ENCODE data around the gene THTPA.
"Not testable (repeated sequence)": the region's sequence is repeated elsewhere in the genome, so short reads cannot be mapped to it uniquely, and the experiment has no call there.

THTPA gene

GRCh38 chr14:23568021-23568599 is 12.0 kb downstream of the THTPA start:
- FAIRE-seq = no peak

DNA sequence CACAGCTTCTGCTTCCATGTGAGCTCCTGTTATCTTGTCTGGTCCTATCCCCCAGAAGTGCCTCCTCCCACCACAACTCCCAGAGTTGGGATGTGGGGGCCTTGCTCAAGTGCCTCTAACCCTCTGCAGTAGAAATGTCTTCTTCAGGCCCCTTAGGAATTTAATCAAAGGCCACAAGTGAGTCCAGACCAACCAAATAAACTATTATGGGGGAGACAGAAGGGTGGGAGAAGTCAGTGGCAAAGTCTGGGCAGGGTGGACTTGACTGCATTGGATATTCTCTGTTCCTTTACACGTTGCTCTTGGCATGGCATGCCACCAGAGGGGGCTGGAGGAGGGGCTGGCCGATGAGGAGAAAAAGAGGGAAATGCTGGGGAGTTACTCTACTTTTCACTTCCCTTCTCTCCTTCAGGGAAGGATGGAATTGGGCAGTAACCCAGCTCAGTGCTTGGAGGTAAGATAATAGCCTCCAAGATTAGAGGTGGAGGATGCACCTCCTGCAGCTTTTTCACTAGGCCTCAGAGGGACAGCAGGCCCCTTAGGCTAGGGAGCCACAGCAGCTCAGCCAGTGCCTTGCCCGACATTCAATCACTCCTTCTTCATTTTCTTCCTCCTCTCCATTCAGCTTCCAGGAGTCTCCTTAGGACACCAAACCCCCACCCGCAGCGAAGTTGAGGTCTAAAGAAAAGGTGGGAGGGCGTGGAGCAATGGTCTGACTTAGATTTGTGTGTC is 12.7 kb downstream of the THTPA start:
- FAIRE-seq = no peak

DNA sequence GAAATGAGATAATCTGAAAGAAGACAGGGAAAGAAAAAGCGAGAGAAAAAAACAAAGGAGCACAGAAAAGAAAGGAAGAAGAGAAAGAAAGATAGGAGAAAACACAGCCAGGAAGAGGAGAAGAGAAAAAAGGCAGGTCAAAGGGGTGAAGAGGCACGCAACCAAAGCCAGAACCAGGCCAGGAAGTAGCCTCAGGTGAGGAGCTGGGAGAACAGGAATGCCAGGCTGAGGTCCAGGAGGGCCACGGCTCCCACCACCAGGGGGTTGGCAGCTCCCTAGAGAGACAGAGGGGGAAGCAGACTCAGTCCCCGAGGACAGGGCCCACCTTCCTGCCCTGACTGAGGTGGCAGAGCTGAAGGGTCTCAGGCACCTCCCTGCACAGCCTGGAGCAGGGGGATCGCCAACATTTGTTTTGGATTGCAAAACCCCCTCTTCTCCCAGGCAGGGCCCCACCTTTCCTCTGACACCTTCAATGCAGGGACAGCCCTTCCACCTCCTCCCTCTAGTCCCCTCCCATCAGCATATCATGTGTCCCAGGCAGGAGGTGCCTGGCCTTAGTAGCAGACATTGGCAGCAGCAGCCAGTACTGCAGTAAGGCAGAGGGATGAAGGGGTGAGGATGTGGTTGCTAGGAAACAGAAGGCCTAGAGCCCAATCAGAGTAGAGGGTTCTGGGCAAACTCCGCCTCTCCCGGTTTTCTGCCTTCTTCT is 13.5 kb downstream of the THTPA start:
- FAIRE-seq = no peak

DNA sequence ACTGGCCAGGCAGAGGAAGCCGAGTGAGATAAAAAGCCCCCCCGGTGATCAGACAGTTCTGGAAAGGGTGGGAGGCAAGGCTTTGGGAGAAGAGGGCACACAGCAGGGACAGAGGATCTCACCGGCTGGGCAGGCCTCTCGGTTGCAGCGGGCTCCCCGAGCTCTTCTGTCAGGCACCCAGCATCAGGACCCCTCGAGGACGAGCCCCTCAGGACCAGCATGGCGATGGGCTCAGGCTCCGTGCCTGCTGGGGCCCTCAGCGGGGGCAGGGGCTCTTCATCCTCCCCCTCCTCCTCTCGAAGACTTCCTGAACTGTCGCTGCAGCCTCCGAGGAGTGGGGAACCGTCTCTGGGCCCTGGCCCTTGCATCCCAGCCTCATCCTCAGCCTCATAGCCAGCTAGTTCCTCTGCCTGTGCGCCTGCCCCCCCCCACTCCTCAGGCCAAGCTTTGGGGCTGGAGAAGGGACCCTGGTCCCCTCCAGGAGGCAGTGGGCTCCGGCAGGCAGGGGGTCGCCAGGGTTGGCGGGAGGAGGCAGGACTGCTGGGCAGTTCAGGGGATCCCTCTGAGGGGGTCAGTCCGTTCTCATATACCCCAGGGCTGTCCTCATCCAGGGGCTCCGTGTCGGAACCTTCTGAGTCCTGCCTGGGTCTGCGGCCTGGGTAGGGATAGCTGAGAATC is 14.9 kb downstream of the THTPA start:
- no peak for FAIRE-seq

DNA sequence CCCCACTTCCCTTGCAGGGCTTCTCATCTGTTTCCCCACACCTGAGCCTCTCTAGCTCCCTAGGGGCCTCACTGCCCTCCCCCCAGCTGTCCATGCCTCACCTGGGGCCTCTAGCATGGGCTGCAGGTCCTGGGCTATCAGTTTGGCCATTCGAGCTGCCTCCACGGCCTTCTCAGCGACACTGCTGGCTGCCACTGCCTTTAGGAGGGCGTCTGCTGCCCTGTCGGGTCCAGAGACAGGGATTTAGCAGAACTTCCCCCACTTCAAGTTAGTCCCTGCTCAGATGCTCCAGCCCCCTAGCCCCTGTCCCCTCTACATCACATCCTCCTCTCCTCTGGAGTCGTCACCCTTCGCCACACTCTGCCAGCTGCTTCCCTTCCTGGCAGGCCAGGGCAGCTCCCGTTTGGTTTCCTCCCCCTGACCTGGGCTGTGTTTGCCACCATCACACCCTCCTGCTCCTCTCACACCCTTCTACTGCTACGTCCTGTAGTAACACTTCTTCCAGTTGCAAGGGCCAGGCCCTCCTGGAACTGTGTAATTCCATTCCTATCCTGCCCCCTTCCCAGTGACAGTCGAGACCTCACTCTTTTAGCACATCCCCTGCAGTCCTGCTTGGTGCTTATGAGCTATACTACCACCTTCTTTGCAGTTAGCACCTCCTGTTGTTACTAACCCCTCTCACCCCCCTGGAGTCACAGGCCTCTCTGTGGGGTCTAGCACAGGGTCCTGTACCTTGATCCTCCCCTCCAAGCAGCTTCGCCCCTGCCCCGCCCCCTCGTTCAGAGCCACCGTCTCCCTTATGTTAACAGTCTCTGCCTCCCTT is 15.8 kb downstream of the THTPA start:
- FAIRE-seq = no peak

GRCh38 chr14:23572524-23572828 is 16.4 kb downstream of the THTPA start:
- FAIRE-seq = no peak

DNA sequence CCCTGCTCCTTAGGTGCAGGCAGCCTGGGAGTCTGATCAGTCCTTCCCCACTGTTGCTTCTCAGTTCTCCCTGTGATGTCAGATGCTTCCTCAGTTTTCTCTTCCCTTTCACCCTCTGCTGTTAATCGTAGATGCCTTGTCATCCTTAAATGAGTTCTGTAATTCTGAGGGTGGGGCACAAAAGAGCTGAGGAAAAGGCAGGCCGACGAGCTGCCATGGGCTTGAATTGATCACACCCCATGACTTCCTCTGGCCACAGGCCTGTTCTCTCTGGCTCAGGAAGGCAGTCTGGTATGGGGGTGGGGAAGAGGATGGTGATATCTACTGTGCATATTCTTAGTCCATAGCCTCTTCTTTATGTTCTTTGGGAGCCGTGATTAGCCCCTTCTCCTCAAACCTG is 16.8 kb downstream of the THTPA start:
- FAIRE-seq = no peak

DNA sequence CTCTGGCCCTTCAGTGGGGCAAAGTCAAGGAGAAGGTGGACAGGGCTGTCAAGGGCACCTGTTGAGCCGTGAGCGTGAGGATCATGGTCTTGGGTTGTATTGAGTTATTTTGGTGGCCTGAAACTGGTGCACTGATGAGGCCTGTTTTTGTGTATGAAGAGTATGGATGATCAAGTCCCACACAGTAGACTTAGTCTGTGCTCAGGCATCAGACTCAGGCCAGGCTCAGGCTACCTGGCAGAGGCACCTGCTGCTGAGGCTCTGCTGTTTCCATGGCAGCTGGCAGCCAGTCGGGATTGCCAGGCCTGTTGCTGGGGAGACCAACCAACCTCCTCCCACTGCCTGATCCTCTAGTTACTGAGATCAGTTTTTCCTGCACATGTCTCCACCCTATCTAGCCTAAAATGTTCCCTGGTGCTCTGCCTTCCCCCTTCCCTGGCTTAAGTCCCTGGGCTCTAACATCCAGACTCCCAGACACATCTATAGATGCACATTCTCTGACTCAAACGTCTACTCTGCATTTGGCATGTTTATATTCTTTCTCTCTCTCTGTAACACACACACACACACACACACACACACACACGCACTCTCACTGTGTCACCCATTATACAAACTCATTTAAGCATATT is 17.4 kb downstream of the THTPA start:
- FAIRE-seq = no peak

- no peak for FAIRE-seq
Measured at GRCh38 chr14:23577004-23577681, 21.1 kb downstream of the THTPA start.

DNA sequence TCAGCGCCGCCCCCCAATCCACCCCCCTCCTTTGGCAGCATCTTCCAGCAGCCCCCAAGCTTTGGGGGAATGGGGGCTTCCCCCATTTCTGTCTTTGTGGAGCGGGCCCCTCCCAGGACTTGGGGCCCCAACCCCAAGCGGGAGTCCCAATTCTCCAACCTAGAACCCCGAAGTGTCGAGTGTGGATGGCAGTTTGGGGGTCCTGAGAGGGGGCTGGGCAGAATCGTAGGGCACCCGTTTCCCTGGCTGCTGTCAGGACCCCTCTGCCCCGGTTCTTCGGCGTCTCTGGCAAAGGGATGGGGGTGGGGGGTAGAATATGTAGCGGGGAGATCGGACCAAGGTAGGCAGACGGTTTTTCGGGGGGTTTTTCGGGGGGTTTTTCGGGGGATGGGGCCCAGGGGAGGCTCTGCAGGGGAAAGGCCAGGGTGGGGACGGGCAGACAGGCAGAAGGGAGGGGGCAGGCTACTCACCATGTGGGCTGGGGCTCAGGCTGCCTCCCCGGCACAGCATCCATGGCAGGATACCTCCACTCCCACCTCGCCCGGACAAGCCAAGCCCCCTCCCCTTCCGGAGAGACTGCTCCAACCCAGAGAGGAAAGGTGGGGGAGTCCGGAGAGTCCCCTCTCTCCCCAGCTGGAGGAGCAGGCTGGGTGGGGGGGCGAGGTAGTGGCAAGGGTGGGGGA is 21.8 kb downstream of the THTPA start:
- no peak for FAIRE-seq

DNA sequence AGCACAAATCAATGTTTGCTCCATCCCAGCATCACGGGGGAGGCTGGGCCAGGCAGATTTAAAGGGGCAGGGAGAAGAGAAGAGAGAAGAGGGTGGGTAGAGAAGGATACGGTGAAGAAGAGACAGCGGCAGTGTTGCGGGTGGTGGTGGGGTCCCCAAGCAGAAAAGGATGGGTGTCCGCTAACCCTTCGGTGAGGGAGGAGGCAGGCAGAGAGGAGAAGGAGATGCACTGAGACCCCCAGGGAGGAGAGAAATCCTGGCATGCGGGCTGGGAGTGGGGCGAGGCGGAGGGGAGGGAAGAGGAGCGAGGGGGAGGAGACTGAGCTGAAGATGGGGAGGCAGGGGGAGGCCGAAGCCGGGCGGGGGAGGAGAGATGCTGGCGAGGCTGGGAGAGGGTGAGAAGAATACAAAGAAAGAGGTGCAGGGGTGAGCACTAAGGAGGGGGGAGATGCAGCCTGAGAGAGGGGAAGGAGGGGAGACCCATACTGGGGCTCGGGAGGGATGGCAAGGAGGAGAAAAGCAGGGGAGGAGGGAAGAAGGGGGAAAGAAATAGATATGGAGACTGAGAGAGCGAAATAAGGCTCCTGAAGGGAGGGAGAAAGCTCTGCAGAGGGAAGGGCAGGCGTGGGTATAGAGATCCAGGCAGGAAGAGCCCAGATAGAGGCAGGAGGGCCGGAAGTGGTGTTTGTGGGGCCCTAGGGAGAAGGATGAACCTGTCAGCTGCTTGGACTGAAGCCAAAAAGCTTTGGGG is 22.7 kb downstream of the THTPA start, which contains the start of gene JPH4:
Gene JPH4, minus strand, starts transcription at position 231 of the 751 bp plus-strand sequence. CDS start 1,337 bp downstream, outside the sequence.
- no peak for FAIRE-seq

DNA sequence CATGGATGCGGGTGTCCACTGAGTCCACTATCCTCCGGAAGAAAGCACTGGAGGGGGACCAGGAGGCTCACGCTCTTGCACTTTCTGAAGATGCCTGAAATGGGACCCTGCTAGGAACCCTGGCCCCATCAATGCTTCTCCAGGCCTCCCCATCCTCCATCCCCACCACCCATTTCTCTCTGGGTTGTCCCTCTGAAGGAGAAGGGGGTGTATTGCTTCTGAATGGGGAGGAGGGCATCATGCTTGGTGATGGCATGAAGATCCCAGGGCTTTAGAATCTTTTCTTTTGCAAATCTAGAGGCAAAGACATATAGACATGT is 23.2 kb downstream of the THTPA start:
- FAIRE-seq = no peak

DNA sequence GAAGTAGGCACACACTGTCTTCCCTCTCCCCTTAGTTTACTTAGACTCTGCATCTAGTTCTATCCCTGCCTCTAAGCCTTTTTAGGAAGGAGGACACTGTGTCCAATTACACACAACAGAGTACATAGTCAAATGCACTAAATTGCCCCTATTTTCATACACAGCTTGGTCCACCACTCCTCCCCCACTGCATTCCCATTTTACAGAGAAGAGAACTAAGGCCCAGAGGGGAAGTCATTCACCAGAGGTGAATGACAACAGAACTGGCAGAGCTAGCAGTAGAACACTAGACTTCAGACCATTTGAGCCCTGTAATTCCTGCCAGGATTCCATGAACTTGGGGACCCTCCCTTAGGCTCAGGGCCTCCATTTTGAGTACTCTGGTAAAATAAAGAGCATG is 23.7 kb downstream of the THTPA start:
- FAIRE-seq = no peak

DNA sequence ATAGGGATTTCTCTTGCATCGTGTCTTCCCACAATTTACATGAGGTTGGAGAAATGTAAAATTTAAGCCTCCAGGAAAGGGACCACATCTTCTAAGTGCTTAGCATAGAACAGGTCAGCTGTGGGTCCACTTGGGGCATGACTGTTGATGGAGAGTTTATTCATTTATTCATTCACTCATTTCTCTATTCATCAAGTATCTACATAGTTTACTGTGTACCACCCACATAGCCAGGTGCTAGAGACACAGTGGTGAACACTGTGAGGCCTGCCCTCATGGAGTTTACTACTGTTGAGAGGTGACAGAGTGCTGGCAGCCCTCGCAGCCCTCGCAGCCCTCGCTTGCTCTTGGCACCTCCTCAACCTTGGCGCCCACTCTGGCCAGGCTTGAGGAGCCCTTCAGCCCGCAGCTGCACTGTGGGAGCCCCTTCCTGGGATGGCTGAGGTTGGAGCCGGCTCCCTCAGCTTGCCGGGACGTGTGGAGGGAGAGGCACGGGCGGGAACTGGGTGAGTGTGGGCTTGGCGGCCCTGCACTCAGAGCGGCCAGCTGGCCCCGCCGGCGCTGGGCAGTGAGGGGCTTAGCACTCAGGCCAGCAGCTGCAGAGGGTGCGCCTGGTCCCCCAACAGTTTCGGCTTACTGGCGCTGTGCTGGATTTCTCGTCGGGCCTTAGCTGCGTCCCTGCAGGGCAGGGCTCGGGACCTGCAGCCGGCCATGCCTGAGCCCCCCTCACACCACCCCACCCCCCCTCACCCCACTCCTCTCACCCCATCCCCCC is 24.3 kb downstream of the THTPA start:
- FAIRE-seq = no peak

DNA sequence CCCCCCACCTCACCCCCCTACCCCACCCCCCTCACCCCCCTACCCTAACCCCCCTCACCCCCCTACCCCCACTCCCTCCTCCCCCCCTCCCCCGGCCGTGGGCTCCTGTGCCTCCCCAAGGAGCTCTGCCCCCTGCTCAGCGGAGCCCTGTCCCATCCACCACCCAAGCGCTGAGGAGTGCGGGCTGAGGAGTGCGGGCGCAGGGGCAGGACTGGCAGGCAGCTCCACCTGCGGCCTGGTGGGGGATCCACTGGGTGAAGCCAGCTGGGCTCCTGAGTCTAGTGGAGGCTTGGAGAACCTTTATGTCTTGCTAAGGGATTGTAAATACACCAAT is 24.8 kb downstream of the THTPA start:
- no peak for FAIRE-seq

DNA sequence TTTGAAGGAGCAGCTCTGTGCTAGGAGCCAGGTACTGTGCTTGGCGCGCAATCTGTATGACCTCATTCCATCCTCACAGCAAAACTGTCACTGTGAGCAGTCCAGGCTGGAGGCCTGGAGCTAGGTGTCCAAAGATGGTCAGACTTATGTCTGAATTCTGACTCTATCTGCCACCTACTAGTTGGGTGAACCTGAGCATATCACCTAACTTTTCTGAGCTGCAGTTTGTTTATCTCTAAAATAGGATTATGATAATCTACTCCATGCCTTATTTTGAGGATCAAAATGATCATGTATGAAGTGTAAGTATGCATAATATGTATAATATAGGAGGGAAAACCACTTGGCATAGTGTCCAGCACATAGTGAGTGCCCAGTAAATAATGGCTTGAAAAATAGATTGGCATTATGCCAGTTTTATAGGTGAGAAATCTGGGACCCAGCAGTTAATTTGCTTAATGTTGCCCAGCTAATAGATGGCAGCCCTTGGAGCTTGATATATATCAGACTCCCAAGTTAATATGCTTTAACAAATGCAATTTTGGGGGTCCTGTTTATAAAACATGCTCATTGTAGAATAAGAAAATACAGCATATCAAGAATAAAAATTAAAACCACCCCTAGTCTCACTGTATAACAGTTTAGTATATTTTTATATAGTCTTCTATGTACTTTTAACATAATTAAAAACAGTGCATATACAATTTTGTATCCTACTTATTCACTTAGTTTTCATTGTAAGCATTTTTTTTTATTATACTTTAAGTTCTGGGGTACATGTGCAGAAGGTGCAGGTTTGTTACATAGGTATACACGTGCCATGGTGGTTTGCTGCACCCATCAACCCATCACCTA is 27.1 kb downstream of the THTPA start:
- no peak for FAIRE-seq

DNA sequence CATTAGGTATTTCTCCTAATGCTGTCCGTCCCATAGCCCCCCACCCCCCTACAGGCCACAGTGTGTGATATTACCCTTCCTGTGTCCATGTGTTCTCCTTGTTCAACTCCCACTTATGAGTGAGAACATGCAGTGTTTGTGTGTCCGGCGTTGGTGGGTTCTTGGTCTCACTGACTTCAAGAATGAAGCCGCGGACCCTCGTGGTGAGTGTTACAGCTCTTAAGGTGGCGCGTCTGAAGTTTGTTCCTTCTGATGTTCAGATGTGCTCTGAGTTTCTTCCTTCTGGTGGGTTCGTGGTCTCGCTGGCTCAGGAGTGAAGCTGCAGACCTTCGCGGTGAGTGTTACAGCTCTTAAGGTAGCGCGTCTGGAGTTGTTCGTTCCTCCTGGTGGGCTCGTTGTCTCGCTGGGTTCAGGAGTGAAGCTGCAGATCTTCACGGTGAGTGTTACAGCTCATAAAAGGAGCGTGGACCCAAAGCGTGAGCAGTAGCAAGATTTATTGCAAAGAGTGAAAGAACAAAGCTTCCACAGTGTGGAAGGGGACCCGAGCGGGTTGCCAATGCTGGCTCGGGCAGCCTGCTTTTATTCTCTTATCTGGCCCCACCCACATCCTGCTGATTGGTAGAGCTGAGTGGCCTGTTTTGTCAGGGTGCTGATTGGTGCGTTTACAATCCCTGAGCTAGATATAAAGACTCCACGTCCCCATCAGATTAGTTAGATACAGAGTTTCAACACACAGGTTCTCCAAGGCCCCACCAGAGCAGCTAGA is 27.9 kb downstream of the THTPA start:
- not testable (repeated sequence) for FAIRE-seq
